NCI-H2171 treated with DMSO at 0.1 percent for 48 hours (cell line): ENCODE data around the gene SPATA13.
"Not testable (repeated sequence)": the region's sequence is repeated elsewhere in the genome, so short reads cannot be mapped to it uniquely, and the experiment has no call there.

Source experiments
- DNase-seq: peaks from one replicate; lab custom pipeline; 2025; lab: John Stamatoyannopoulos, UW

Gene SPATA13

DNA sequence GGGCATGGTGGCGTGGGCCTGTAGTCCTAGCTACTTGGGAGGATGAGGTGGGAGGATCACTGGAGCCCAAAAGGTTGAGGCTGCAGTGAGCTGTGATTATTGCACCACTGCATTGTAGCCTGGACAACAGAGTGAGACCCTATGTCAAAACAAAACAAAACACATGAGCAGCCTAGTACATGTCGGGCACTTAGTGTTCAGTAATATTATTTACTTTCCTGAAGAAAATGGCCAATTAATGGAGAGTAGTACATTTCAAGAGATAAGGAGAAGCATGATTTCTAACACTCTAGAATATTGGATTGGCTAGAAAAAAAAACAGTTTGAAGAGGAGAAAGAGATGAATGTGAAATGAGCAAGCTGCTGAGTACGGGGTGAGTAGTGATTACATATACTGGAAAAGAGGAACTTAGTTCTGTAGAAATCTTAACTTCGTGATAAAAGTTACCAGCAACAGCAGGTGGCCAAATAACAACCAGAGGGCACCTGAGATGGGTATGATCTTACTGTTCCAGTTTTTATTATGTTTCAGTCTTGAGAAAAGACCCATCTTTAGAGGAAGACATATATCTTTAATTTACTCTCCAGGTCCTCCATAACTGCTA is 36.2 kb downstream of the SPATA13 start:
- no peak for DNase-seq

DNA sequence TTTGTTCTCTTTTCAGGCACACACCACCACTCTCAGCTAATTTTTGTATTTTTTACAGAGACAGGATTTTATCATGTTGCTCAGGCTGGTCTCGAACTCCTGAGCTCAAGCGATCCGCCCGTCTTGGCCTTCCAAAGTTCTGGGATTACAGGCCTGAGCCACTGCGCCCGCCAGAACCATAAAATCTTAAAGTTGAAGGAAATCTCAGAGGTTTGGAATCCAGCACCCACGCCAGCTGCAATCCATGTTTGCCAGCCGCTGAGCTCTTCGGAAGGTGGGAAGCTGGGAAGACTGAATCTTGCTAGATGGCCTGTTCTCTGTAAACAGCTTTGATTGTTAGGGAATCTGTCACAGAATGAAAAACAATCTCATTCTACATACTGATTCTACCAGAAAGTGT is 38.5 kb downstream of the SPATA13 start:
- no peak for DNase-seq

DNA sequence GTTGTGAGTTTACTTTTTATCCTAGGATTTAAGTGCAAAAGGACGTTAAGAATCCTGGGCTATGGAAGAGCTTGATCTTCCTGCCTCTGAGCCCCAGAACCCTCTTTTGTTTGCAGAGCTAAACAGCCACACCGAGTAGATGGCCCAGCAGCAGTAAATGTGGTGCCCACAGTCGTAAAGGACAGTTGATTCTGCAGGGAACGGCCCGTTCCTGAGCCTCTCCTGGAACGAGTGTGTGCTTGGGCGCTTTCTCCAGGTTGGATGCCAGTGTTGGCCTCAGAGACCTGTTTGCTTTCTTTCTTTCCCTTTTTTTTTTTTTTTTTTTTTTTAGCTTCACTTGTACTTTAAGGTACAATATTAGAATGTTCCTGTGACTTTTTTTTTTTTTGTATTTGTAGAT is 41.7 kb downstream of the SPATA13 start:
- no peak for DNase-seq

DNA sequence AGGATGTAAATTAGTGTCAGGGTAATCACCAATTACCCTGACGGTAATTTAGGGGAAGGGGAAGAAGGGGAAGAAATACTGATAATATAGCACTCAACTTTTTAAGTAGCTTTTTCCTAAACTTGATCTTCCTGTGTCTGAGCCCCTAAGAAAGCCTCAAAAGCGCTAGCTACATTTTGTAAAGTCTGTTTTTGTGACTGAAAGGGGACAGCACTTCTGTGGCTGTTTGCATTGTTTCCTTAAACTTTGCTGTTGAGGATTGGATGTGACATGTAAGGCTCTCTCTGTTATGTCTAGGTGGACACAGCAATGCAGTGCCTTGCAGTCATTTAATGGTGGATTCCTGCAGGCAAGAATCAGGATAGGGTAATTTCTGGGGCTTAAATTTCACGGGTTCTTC is 42.8 kb downstream of the SPATA13 start:
- no peak for DNase-seq

DNA sequence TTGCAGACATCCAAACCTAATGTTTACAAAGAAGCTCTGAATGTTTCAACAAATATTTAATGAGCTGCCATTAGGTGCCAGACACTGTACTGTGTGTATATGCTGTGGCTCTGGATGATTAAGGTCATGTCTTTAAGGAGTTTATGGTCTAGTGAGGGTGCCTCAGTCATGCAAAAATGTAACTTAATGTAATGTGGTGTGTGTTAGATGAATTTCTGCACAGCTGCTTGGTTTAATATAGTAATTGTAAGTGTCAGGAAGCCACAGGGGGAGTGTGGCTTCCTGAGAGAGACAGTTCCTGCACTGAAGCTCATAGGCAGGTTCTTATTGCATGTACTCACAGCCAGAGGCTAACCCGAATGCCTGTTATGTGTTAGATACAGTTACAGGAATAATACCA is 43.3 kb downstream of the SPATA13 start:
- no peak for DNase-seq

DNA sequence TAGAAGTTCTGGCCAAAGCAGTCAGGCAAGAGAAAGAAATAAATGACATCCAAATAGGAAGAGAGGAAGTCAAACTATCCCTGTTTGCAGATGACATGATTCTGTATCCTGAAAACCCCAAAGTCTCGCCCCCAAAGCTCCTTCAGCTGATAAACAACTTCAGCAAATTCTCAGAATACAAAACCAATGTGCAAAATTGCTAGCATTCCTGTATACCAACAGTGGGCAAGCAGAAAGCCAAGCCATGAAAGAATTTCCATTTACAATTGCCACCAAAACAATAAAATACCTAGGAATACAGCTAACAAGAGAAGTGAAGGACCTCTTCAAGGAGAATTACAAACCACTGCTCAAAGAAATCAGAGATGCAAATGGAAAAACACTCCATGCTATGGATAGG is 44.6 kb downstream of the SPATA13 start:
- not testable (repeated sequence) for DNase-seq

DNA sequence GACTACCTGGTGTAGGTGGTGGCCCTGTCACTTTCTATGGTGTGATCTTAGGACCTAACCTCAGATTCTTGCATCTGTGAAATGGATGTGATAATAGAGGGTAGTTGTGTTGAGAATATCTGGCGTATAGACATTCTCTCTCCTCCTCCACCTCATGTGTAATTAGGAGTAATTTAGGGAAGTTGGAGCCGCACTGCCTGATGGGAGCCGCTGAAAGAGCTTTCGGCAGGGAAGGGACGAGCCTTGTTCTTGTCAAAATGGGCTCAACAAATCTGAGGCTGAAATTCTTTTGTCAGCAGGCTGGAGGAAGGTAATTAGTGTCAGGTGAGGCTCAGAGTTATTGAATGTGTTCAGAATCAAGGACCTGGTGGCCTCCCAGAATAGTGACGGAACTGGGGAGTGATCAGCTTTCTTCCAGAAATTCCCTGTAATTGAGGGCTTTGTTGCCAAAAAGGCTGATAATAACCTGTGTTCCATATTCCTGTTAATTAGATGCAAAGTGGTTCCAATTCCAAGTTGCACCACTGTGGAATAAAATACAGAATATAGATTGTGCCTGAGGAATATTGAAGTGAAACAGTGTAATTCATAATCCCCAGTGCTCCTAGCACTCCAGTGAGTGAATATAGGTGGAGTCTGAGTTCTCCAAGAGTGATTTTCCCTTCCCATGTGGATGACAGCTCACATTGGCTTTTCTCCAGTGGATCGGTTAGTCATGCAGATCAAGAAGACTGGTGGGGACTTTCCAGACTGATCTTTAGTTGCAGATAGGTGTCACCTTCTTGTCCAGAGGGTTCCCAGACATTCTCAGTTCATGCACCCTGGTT is 47.5 kb downstream of the SPATA13 start:
- no peak for DNase-seq

DNA sequence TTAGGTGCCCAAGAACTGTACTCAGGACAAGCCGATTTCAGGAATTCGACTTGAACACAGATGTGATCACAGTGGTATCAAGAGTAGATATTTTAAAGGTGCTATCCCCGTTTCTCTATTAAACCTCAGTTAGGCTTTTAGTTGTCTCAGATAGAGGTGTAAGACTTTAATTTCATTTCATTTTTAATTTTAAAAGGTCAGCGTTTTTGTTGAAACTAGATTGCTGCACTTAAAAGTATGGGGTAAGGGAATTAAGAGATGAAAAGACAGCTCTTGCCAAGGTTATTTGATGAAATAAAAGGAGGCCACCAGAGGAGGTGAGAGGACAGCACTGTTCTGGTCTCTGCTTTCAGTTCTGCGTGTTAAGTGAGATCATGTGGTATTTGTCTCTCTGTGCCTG is 48.6 kb downstream of the SPATA13 start:
- no peak for DNase-seq

DNA sequence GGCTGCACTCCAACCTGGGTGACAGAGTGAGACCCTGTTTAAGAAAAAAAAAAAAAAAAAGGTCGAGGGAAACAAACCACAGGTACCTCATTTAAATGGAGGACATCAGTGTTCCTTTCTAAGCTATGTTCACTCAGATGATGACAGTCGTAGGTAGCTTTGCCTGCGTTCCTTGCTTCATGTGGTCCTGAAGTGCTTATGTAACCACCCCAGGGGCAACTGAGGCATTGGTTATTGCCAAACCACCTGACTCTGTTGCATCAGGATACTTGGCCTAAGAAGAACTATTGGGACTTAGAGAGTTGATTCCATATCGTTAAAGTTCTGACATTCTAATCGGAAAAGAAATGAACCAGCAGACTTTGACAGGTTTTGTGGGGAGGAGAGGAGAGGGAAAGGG is 51.7 kb downstream of the SPATA13 start:
- no peak for DNase-seq

DNA sequence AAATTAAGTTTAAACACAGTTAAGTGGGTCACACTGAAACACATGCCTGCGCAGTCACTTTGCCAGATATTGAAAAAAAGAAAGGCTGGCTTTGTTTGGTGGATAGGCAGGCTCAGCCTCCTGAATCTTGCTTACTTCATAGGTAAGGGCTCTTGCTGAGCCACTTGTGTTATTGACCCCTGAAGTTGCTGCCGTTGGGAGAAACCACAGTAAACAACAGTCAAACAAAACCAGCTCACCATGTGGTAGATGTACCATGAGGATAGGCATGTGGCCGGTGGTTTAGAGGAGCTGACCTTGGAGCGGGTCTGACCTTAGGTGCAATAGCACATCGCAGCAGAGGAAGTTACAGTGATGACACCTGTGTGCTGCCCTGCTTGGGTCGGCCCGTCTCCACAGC is 52.2 kb downstream of the SPATA13 start:
- no peak for DNase-seq

DNA sequence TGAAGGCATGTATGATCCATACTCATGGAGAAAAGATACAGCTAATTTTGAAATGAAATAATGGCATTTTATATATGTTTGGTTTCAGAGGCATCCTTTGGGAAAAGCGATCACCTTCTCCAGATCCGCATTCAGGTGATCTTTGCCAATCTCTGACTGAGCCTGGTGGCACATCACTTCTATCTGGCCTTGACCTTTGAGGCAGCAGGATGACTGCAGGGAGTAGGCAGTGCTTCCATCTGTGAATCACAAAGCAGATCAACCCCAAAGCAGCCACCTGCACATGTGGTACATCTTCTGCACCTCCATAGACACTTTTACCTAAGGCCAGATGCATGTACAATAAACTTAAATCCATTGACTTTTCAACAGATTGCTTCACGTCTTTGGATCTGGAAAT is 53.4 kb downstream of the SPATA13 start:
- no peak for DNase-seq

DNA sequence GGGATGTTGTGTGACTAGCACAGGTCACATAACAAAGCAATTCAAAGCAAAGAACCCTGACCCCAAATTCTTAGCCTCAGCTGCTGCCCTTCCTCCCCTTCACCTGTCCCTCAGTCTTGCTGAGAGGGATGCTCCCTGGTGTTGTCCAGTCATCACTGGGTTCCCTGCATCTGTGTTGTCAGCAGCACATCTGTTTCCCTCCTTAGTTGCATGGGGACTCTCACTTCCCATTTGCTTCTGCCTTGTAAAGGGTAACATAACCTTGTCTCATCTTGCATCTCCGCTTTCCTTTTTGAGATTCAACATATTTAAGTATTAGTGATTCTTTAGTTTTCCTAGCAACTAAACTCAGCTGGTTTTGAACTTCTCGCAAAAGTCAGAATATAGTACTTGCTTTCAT is 54.0 kb downstream of the SPATA13 start:
- DNase-seq = no peak

DNA sequence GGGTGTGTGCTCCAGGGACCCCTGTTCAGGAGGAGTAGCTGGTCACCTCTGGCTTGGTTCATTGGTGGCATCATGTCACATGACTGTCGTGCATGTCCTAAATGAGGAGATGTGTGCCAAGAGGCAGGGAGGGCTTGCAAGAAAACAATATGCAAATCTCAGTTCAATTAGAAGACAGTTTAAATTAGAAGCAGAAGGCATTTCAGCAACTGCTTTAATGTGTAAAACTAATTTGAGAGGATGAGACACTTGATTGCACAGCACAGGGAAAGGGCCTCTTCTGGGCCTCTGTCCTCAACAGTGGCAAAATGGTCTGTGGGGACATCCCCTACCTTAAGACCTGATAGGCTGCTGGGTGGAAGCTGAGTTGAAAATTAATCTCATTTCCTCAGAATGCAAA is 54.6 kb downstream of the SPATA13 start:
- DNase-seq = no peak

DNA sequence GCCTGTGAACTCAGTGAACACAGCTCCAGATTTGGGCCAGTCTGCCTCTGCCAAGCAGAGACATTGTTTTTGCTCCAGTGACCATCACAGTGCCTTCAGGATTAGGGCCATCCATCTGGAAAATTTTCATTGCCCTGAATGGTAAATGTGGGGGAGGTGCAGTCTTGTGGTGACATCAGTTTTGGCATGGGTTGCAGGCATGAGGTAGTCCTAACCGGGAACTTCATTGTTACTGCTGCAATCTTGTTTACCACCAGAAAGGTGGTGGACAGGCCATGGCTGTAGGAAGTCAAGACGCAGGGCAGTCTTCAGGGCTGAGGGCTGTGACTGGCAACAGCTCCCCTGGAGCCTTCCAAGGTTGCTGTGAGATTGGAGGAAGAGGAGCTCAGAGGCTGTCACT is 55.2 kb downstream of the SPATA13 start:
- peak; percentile 7 for DNase-seq

DNA sequence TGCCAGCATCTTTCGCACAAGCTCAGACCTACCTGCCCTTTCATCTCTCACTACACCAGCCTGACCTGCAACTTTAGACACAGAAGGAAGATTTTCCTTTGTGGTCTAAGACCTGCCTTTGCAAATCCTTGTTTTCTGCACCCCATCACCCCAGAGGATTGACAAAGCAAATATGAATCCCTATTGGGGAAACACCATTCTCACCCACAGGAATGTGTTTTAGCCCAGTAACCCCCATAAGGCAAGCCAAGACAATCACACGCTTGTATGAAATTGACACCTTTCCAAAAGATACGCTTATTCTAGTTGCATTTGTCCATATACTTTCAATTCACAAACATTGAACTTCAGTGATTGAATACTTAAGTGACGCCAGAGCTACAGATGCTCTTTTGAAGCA is 55.7 kb downstream of the SPATA13 start:
- no peak for DNase-seq

DNA sequence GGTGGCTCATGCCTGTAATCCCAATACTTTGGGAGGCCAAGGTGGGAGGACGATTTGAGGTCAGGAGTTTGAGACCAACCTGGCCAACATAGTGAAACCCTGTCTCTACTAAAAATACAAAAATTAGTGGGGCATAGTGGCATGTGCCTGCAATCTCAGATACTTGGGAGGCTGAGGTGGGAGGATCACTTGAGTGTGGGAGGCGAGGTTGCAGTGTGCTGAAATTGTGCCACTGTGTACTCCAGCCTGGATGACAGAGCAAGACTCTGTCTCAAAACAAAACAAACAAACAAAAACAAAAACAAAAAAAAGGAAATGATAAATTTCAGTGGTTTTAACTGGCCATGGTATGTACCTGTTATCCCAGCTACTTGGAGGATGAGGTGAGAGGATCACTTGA is 56.3 kb downstream of the SPATA13 start:
- not testable (repeated sequence) for DNase-seq

DNA sequence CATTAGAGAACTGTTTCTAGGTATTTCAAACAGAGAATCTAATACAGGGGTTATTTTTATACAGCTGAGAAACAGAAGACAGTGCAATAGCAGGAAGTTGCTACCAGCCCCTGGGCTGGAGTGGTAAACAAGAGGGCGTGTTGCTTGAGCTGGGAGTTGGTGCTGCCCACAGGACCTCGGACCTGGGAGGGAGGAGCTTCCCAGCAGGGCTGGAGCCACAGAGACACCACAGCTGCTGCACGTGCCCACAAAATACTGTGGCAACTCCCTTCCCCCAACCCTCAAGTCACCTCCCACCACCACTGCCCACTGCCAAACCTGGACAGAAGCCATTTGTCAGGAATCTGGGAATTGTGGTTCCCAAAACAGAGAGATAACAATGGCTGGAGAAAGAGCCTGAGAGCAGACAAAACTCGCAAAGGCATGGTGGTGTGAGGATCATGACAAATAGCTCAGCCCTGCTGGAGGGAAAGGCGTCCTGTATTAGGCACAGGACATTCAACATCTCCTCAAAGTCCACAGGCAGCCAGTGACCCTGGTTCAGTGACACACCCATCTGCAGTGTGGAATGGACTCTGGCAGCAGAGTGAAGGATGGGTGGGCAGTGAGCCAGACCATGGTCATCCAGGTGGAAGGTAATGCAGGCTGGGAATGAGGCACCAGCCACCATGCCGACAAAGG is 57.2 kb downstream of the SPATA13 start:
- DNase-seq = no peak

DNA sequence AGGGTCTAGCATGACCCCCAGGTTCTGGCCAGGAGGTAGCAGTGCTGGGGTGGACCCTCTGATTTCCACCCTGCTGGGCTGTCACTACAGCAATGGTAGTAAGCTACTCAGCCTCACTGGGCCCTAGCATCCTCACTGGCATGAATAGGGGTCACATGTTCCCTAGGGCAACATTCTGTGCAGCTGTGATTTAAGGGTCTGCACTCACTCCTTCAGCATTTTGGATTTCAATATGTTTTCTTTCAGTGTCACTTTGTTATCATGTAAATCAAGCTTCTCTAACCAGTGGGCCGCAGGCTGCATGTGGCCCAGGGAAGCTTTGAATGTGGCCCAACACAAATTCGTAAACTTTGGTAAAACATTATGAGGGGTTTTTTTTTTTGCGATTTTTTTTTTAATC is 57.8 kb downstream of the SPATA13 start:
- DNase-seq = no peak

DNA sequence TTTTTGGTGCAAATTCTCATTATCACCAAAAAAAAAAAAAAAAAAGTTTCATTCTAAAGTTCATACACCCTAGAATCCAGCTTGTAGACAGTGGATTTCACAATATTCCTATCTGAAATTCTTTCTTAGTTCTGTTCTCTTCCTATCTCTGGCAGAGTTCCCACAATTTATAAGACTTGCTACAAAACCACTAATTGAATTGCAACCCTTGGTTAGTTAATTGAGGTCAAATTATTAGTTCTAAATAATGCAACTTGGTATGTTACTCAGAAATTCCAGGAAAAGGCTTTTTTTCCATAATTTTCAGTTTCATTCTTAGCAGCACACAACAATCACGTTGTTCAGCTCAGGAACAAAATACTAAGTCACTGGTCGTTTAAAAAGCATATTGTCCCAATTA is 58.5 kb downstream of the SPATA13 start:
- DNase-seq = no peak

DNA sequence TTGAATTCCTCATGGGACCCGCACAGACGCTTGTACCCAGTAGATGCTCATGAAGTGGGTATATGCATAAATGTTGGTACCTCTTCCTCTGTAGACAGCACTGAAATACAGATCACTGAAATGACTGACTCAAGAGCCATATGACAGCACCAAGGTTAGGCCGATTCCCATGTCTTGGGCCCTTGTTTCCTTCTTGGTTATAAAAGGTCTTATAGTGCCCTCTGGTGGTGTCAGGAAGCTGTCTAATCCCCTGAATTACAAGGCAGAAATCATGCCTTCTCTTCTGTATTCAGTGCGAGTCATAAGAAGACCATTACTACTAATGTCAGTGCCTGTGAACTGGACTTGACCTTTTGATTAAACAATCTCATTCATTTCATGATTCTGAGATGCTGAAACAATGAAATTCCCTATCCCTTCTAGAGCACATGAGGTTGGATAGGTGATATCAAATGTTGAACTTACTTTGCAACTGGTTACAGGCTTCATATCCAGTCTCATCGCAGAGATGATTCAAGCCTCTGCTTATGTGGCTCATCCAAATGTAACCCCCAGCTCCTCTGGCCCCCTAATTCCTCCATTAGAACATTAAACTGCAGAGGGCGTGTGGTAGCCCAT is 59.7 kb downstream of the SPATA13 start:
- DNase-seq = peak; percentile 38

DNA sequence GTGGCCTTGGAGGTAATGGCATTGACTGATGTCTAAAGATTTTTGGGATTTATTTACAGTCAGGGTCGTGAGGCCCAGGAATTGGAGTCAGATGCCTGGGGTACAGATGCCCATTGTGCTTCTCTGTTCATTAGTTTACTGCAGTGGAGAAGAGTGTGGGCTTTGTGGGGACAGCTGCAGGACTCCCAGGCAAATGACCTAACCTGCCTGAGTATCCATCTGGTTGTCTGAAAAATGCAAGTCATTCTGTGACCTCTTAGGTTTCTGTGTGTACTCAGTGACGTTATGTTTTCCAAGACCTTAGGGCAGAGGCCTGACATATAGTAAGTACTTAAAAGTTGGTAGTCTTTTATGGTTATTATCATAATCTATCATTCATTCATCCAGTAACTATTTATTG is 60.5 kb downstream of the SPATA13 start:
- DNase-seq = no peak

DNA sequence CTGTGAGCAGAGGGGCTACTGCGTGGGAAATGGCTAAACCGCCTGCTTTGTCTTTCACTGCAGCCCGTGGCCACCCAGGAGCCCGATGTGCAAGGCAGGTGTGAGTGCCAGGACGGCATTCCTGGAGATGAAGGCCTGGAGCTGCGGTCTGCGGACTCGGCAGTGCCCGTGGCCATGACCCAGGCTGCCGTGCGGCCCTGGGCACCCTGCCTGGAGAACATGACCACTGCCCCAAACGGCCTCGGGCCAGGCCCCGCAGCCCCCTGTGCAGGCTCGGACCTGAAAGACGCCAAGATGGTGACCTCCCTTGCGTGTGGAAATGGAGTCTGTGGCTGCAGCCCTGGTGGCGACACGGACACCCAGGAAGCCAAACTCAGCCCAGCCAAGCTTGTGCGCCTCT is 62.2 kb downstream of the SPATA13 start:
- no peak for DNase-seq
